ENCODE measurements around the gene ZNF189. TPM values are rescaled to one million over a fixed set of nuclear protein-coding genes. Genes with fewer than 3 reads are reported as not detected.

ZNF189 gene
- polyA plus RNA-seq, 2 of the 4 experiments (the other 2 are of a cell fraction) = 8.8 to 13.9 TPM

DNA sequence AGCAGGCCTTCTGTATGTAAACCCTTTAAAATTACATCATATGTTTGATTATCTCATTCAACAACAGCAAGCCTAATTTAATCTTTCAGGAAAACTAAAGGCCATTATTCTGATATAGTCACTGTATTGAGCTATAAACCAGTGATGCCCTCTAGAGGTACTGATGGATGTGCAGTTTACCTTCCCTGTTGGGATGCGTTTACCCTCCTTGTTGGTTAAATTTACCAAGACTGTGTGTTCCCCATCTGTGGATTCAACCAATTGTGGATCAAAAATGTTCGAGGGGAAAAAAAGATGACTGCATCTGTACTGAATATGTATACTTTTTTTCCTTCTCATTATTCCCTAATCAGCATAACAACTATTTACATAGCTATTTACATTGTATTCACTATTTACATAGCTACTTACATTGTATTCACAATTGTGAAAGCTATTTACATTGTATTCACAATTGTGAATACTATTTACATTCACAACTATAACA lies 10.1 kb upstream of the ZNF189 start (continued):
- TF ChIP-seq BHLHE40 (IDR thresholded peaks at IDR 0.05; ENCODE audit: low read depth, low read length) (no peak), HEYL (CRISPR knock-in tag; IDR thresholded peaks at IDR 0.05) (no peak)

DNA sequence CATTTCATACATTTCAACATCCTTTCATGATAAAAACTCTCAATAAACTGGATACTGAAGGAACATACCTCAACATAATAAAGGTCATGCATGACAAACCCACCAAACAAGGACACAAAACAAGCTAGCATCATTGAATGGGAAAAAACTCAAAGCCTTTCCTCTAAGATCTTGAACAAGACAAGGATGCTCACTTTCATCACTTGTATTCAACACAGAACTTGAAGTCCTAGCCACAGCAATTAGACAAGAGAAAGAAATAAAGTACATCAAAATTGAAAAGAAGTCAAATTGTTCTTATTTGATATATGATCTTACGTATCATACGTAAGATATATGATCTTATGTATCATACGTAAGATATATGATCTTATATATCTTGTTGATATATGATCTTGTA lies 5.5 kb upstream of the ZNF189 start:
- TF ChIP-seq GATA3 (IDR thresholded peaks at IDR 0.05; ENCODE audit: borderline replicate concordance) (no peak), FOXS1 (CRISPR knock-in tag; IDR thresholded peaks at IDR 0.05) (no peak), RCOR1 (IDR thresholded peaks at IDR 0.05; ENCODE audit: low read depth, low read length) (no peak), HOXB13 (CRISPR knock-in tag; IDR thresholded peaks at IDR 0.05; ENCODE audit: low read depth) (no peak), MAFK (IDR thresholded peaks at IDR 0.05; ENCODE audit: partially characterized antibody) (no peak), MAZ (IDR thresholded peaks at IDR 0.05; ENCODE audit: borderline replicate concordance, low read depth, low read length) (no peak), JUN (IDR thresholded peaks at IDR 0.05) (no peak), CHD4 (IDR thresholded peaks at IDR 0.05; ENCODE audit: borderline replicate concordance) (no peak)
- TF ChIP-seq, protein P1, sequence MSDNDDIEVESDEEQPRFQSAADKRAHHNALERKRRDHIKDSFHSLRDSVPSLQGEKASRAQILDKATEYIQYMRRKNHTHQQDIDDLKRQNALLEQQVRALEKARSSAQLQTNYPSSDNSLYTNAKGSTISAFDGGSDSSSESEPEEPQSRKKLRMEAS (IDR thresholded peaks at IDR 0.05) = no peak
- no peak overlapping the region for H3K27ac ChIP-seq
- no peak overlapping the region for H3K4me3 ChIP-seq
- peaks cover 15% of the 10 kb centered on the region for H3K4me1 ChIP-seq
- ATAC-seq (no peak), FAIRE-seq (peak; percentile 74), DNase-seq (ENCODE audit: low read depth in 1 of 2, low spot score in 1 of 2) (no peak)
- WGBS (ENCODE audit: missing lambda C conversion rate) = 93% methylated on average over 3 of the region's 3 CpGs
- POLR2A ChIA-PET = no interaction called here
- H3K9me3 ChIP-seq = peaks cover 36% of the 10 kb centered on the region
- H3K4me2 ChIP-seq = no peak overlapping the region
- CTCF ChIA-PET = interaction anchor here (1.6 kb wide), 1 partner anchor 56 kb away, joined by 3 read pairs; no protein-coding TSS in a partner anchor

DNA sequence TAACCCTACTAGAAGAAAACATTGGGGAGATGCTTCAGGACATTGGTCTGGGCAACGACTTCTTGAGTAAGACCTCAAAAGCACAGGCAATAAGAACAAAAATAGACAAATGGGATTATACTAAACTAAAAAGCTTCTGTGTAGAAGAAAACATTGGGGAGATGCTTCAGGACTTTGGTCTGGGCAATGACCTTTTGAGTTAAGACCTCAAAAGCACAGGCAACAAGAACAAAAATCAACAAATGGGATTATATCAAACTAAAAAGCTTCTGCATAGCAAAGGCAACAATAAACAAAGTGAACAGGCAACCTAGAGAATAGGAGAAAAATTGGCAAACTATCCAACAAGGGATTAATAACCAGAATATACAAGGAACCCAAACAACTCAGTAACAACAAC lies 4.0 kb upstream of the ZNF189 start:
- ChIA-PET POLR2A (no interaction called here), CTCF (interaction anchor here (1.0 kb wide), 1 partner anchor 83 kb away, joined by 5 read pairs; no protein-coding TSS in a partner anchor)
- ATAC-seq (no peak), FAIRE-seq (no peak), DNase-seq (ENCODE audit: low read depth in 1 of 2, low spot score in 1 of 2) (no peak)
- peaks cover 8% of the 10 kb centered on the region; the same call in 1 of the 3 replicates for H3K4me1 ChIP-seq
- H3K4me2 ChIP-seq = no peak overlapping the region
- H3K4me3 ChIP-seq = no peak overlapping the region
- H3K9me3 ChIP-seq = peaks cover 36% of the 10 kb centered on the region
- TF ChIP-seq GATA3 (IDR thresholded peaks at IDR 0.05; ENCODE audit: borderline replicate concordance) = no peak
- no peak for TF ChIP-seq FOSB (CRISPR knock-in tag; IDR thresholded peaks at IDR 0.05)
- TF ChIP-seq, protein P2, sequence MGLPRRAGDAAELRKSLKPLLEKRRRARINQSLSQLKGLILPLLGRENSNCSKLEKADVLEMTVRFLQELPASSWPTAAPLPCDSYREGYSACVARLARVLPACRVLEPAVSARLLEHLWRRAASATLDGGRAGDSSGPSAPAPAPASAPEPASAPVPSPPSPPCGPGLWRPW (IDR thresholded peaks at IDR 0.05) = no peak
- no peak for TF ChIP-seq JUNB (IDR thresholded peaks at IDR 0.05)
- TF ChIP-seq POLR2AphosphoS2 (conservative IDR thresholded peaks at IDR 0.05; ENCODE audit: low read length) = no peak
- TF ChIP-seq CBX8 (IDR thresholded peaks at IDR 0.05) = no peak
- no peak for TF ChIP-seq POLR2A (IDR thresholded peaks at IDR 0.05; ENCODE audit: low read length)
- no peak for TF ChIP-seq HOXB13 (CRISPR knock-in tag; IDR thresholded peaks at IDR 0.05; ENCODE audit: low read depth)
- TF ChIP-seq FOXS1 (CRISPR knock-in tag; IDR thresholded peaks at IDR 0.05) = no peak
- no peak for TF ChIP-seq SMC3 (IDR thresholded peaks at IDR 0.05)
- no peak for TF ChIP-seq ZSCAN20 (CRISPR knock-in tag; IDR thresholded peaks at IDR 0.05)
- TF ChIP-seq CEBPB (IDR thresholded peaks at IDR 0.05) = no peak
- no peak for TF ChIP-seq NFE2L2 (conservative IDR thresholded peaks at IDR 0.05; ENCODE audit: low read length)
- TF ChIP-seq MAFK (IDR thresholded peaks at IDR 0.05; ENCODE audit: partially characterized antibody) = no peak
- no peak for TF ChIP-seq JUN (IDR thresholded peaks at IDR 0.05)
- H3K27ac ChIP-seq = no peak overlapping the region
- WGBS (ENCODE audit: missing lambda C conversion rate) = 95% methylated on average over 1 of the region's 1 CpG

DNA sequence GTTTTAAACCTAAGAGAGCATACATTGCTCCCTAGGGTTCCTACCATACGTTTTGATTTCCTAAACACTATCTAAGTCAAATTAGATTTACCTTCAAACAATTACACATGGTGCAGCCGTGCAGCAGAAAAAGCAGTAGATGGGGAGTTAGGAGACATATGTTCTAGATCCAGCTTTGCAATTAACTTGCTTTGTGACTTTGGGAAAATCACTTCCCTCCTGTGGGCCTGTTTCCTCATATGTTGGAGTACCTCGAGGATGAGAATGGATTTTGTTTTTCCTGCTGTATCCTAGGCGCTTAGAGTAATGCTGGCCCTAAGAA lies 944 bp upstream of the ZNF189 start:
- POLR2A ChIA-PET = no interaction called here
- peak overlapping the region; percentile 95 for H3K4me2 ChIP-seq
- H3K4me3 ChIP-seq = peak overlapping the region; percentile 56
- CTCF ChIA-PET = interaction anchor here (1.6 to 2.4 kb wide), 3 partner anchors 9 to 86 kb away, joined by 4 to 17 read pairs (median 5); no protein-coding TSS in a partner anchor
- peak overlapping the region; percentile 89 to 91 for H3K27ac ChIP-seq
- H3K4me1 ChIP-seq = peaks cover 10% of the 10 kb centered on the region; the same call in 1 of the 3 replicates
- peaks cover 63% of the 10 kb centered on the region for H3K9me3 ChIP-seq
- ATAC-seq = peak; percentile 3 to 17; a peak in 2 of 6 replicates
- no peak for FAIRE-seq
- DNase-seq (ENCODE audit: low read depth in 1 of 2, low spot score in 1 of 2) = no peak
- WGBS (ENCODE audit: missing lambda C conversion rate) = 6% methylated on average over 4 of the region's 4 CpGs
- TF ChIP-seq, protein P1 (IDR thresholded peaks at IDR 0.05) = no peak
- TF ChIP-seq HOXB5 (CRISPR knock-in tag; IDR thresholded peaks at IDR 0.05) = no peak
- no peak for TF ChIP-seq ZFP36 (IDR thresholded peaks at IDR 0.05; ENCODE audit: borderline replicate concordance, partially characterized antibody)
- TF ChIP-seq, protein P2 (IDR thresholded peaks at IDR 0.05) = no peak
- no peak for TF ChIP-seq MAZ (IDR thresholded peaks at IDR 0.05; ENCODE audit: borderline replicate concordance, low read depth, low read length)

Data from A549 (cell line).